ENCODE results near the gene SLC4A3. TPM values are rescaled to one million over a fixed set of nuclear protein-coding genes. Genes with fewer than 3 reads are reported as not detected.

Gene SLC4A3
- polyA plus RNA-seq, 1 donor (not counting 4 experiments of a cell fraction or from before 2014, with no cell fraction given) = 6.2 TPM

DNA sequence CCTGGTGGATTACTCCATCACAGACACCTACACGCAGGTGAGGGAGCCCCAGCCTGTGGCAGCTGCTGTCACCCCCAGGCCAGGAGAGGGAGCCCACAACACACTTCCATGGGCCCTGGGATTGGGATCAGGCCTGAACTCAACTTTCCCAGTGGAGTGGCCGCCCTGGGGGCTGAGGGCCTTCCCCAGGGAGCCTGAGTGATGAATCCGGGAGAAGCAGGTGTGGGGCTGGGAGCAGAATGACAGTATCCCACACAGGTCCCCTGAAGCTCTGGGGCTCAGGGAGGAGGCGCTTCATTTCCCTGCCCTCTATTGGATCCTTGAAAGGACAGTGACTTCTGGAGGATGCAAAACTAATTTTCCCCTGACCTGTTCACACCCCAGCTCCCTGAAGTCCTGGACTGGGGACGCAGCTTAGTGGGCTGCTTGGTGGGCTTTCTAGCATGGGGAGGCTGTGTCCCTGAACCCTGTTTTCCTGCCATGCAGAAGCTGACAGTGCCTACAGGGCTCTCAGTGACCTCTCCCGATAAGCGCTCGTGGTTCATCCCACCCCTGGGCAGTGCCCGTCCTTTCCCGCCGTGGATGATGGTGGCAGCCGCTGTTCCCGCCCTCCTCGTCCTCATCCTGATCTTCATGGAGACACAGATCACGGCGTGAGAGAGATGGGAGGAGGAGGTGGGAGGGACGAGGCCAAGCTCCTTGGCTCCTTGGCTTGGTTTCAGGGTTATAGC is 11.0 kb downstream of the SLC4A3 start:
- H3K27ac ChIP-seq (ENCODE audit: control insufficient read depth, insufficient read depth, low read length) = no peak overlapping the region
- H3K27me3 ChIP-seq (ENCODE audit: control insufficient read depth, extremely low read depth, insufficient read depth, low read length) = no peaks in the 10 kb centered on the region
- TF ChIP-seq, protein P1, sequence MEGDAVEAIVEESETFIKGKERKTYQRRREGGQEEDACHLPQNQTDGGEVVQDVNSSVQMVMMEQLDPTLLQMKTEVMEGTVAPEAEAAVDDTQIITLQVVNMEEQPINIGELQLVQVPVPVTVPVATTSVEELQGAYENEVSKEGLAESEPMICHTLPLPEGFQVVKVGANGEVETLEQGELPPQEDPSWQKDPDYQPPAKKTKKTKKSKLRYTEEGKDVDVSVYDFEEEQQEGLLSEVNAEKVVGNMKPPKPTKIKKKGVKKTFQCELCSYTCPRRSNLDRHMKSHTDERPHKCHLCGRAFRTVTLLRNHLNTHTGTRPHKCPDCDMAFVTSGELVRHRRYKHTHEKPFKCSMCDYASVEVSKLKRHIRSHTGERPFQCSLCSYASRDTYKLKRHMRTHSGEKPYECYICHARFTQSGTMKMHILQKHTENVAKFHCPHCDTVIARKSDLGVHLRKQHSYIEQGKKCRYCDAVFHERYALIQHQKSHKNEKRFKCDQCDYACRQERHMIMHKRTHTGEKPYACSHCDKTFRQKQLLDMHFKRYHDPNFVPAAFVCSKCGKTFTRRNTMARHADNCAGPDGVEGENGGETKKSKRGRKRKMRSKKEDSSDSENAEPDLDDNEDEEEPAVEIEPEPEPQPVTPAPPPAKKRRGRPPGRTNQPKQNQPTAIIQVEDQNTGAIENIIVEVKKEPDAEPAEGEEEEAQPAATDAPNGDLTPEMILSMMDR (optimal IDR thresholded peaks at IDR 0.05 in 1 of 3, IDR thresholded peaks at IDR 0.05 in 1 of 3, conservative IDR thresholded peaks at IDR 0.05 in 1 of 3; ENCODE audit: extremely low read depth in 1 of 3, insufficient read depth in 2 of 3, low read length in 3 of 3) = peak; percentile 47 to 63 (median 48)
- no peak for TF ChIP-seq EZH2 (IDR thresholded peaks at IDR 0.05; ENCODE audit: low read length)
- H3K9me3 ChIP-seq (ENCODE audit: control insufficient read depth, low read depth, low read length) = no peaks in the 10 kb centered on the region
- no peak for DNase-seq (ENCODE audit: low read depth, low spot score)
- no peaks in the 10 kb centered on the region for H4K20me1 ChIP-seq (ENCODE audit: control insufficient read depth, extremely low read depth, insufficient read depth, low read length)
- dilution Hi-C loops (cut with MboI; ENCODE audit: extremely low pct_ligation_motif_present, low sequenced_read_pairs) = no loop called here
- FAIRE-seq = no peak
- H3K4me3 ChIP-seq (ENCODE audit: control insufficient read depth in 2 of 3, extremely low read depth in 1 of 3, insufficient read depth in 2 of 3, low read depth in 1 of 3, low read length in 3 of 3) = no peak overlapping the region
- H3K4me1 ChIP-seq (ENCODE audit: control insufficient read depth, extremely low read depth, insufficient read depth, low read length) = peaks cover 4% of the 10 kb centered on the region
- H3K9me1 ChIP-seq (ENCODE audit: control insufficient read depth, extremely low read depth, insufficient read depth, low read length) = no peaks in the 10 kb centered on the region
- H2AFZ ChIP-seq (ENCODE audit: control insufficient read depth, low read length) = no peak overlapping the region
- H3K4me2 ChIP-seq (ENCODE audit: control insufficient read depth, extremely low read depth, insufficient read depth, low read depth, low read length) = no peak overlapping the region
- H3K9ac ChIP-seq (ENCODE audit: control insufficient read depth, extremely low read depth, insufficient read depth, low read length) = no peak overlapping the region
- H3K36me3 ChIP-seq (ENCODE audit: control insufficient read depth in 2 of 2, extremely low read depth in 1 of 2, insufficient read depth in 2 of 2, low read length in 2 of 2) = peaks cover 11 to 20% of the 10 kb centered on the region in 2 experiments
- H3K79me2 ChIP-seq (ENCODE audit: control insufficient read depth, insufficient read depth, low read length) = no peaks in the 10 kb centered on the region

DNA sequence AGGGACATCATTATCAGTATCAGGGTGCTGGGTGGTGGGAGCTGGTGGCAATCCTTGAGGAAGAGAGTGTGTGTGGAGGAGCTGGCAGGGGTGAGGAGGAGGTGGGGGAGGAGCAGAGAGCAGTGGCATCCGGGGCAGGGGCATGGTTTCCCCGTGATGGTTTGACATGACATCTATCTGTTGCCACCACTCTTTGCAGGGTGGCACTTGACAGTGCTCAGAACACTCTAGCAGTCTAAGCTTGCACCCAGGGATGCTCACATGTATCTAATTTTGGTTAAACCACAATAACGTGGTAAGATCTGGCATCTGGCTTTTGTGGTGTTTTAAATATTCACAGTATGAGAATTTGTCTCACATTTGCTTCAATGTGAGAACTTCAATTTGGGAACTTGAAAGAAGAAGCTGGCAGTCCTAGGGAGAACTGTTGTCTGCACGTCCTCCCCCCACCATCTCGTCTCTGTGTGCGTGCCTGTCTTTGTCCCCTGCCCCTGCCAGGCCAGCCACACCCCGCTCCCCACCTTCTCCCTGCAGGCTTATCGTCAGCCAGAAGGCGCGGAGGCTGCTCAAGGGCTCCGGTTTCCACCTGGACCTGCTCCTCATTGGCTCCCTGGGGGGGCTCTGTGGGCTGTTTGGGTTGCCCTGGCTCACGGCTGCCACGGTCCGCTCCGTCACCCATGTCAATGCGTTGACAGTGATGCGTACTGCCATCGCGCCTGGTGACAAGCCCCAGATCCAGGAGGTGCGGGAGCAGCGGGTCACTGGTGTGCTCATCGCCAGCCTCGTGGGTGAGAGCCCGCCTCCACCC is 11.7 kb downstream of the SLC4A3 start:
- no peaks in the 10 kb centered on the region for H3K79me2 ChIP-seq (ENCODE audit: control insufficient read depth, insufficient read depth, low read length)
- no peak overlapping the region for H3K27ac ChIP-seq (ENCODE audit: control insufficient read depth, insufficient read depth, low read length)
- no peak for DNase-seq (ENCODE audit: low read depth, low spot score)
- no peak overlapping the region for H2AFZ ChIP-seq (ENCODE audit: control insufficient read depth, low read length)
- H3K9me3 ChIP-seq (ENCODE audit: control insufficient read depth, low read depth, low read length) = no peaks in the 10 kb centered on the region
- no peak overlapping the region for H3K9ac ChIP-seq (ENCODE audit: control insufficient read depth, extremely low read depth, insufficient read depth, low read length)
- no peak overlapping the region for H3K4me2 ChIP-seq (ENCODE audit: control insufficient read depth, extremely low read depth, insufficient read depth, low read depth, low read length)
- H4K20me1 ChIP-seq (ENCODE audit: control insufficient read depth, extremely low read depth, insufficient read depth, low read length) = no peaks in the 10 kb centered on the region
- H3K9me1 ChIP-seq (ENCODE audit: control insufficient read depth, extremely low read depth, insufficient read depth, low read length) = no peaks in the 10 kb centered on the region
- TF ChIP-seq EZH2 (IDR thresholded peaks at IDR 0.05; ENCODE audit: low read length) = no peak
- TF ChIP-seq, protein P1 (optimal IDR thresholded peaks at IDR 0.05 in 1 of 3, IDR thresholded peaks at IDR 0.05 in 1 of 3, conservative IDR thresholded peaks at IDR 0.05 in 1 of 3; ENCODE audit: extremely low read depth in 1 of 3, insufficient read depth in 2 of 3, low read length in 3 of 3) = no peak
- H3K4me3 ChIP-seq (ENCODE audit: control insufficient read depth in 2 of 3, extremely low read depth in 1 of 3, insufficient read depth in 2 of 3, low read depth in 1 of 3, low read length in 3 of 3) = no peak overlapping the region
- H3K27me3 ChIP-seq (ENCODE audit: control insufficient read depth, extremely low read depth, insufficient read depth, low read length) = no peaks in the 10 kb centered on the region
- peaks cover 4% of the 10 kb centered on the region for H3K4me1 ChIP-seq (ENCODE audit: control insufficient read depth, extremely low read depth, insufficient read depth, low read length)
- FAIRE-seq = no peak
- dilution Hi-C loops (cut with MboI; ENCODE audit: extremely low pct_ligation_motif_present, low sequenced_read_pairs) = no loop called here
- H3K36me3 ChIP-seq (ENCODE audit: control insufficient read depth in 2 of 2, extremely low read depth in 1 of 2, insufficient read depth in 2 of 2, low read length in 2 of 2) = peaks cover 11 to 16% of the 10 kb centered on the region in 2 experiments
